Activated CD8-positive, alpha-beta memory T cell treated with anti-CD3 and anti-CD28 coated beads for 4 hours (primary cell): ENCODE measurements around the gene EFCAB13.

Experiments
- DNase-seq, 2 donors: peaks; one replicate each; pipeline ENCODE4 v3.0.0-alpha.2; 2020; ENCODE audit warnings: low read depth in 2 of 2

The EFCAB13 gene, protein sequence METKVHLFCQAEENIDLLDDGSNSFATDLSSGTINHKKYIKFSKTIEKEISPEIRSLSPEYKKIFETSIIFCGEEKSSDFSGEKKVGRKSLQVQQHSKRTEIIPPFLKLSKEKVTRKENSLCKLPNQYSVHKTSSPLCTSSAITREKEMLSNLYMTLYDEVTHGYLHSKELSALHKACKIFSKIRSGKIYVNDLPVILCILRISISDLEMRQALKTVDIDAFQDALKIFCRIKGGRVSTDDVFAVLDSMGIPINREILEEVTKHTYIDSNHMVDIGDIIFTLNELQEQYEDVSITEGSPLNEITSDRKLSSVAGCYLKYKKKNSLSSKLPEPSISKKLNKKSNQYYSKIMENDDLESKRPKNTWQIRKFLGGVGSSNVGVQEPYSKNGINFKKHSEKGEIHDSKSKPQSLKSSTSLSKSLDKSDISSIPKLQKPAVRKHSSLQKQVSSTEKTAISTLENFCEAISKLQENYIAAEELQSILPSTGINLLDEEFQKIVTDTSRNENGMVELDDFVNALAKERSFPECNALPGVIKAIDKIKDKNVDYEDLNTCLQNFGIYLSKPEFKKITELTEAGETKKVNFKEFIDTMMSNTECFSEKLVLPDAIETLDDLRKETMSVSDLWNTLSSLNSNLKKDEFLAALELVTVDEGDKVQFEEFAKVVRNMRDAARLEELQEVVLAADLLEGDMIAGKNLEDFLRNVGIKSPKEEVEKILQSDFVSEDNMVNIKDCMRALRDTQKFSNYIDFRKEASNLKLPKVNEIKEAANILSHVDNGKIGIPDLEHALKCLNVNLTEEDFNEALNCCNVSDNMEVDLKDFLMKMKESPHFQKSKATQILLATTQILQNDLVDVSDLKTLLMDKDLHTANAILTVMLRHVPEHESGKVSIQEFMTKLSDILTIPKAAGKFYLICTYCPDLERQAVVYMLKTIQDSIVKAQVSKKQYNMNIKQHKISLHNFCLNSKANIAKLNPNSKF

DNA sequence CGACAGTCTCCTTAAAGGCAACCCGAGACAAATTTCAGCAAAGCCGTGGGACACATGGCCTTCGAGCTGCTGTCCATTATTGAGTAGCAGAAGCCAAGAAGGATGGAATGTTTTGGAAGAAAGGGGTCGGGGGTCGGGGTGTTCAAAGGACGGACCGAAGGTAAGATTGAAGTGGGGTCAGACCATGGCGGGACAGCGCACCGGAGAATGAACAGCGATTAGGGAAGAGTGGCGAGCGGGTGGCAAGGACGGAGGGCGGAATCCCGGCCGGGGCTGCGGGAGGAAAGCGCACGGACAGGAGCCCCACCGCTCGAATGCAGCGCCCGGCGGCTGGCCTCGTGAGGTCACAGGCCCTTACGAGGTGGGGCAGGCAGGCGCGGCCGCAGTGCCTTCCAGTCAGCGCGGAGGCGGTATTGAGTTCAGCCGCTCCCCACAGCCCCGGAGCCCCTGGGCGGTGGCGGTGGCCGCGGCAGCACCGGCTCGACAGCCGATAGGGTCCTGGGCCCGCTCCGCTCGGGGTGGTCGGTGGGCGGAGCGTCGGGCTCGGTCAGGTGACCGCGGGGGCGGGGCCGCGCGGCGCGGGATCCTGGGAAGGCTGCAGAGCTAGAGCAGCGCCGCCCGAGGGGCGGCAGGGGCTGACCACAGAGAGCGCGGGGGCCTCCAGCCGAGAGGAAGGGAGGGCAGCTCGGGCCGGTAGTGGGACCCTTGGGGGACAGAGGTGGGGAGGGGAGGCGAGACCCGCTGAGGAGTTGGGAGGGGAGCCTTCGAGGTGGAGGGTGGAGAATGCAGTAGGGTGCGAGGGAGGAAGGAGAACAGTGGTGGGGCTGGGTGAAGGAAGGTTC, at the start of gene EFCAB13:
Gene EFCAB13, plus strand, starts transcription at position 574 of the 842 bp plus-strand sequence. CDS start 4,399 bp downstream, outside the sequence.
- peak; percentile 56 to 58 for DNase-seq

GRCh38 chr17:47274319-47275069, 49.3 kb upstream of the EFCAB13 start:
- DNase-seq, result no peak

DNA sequence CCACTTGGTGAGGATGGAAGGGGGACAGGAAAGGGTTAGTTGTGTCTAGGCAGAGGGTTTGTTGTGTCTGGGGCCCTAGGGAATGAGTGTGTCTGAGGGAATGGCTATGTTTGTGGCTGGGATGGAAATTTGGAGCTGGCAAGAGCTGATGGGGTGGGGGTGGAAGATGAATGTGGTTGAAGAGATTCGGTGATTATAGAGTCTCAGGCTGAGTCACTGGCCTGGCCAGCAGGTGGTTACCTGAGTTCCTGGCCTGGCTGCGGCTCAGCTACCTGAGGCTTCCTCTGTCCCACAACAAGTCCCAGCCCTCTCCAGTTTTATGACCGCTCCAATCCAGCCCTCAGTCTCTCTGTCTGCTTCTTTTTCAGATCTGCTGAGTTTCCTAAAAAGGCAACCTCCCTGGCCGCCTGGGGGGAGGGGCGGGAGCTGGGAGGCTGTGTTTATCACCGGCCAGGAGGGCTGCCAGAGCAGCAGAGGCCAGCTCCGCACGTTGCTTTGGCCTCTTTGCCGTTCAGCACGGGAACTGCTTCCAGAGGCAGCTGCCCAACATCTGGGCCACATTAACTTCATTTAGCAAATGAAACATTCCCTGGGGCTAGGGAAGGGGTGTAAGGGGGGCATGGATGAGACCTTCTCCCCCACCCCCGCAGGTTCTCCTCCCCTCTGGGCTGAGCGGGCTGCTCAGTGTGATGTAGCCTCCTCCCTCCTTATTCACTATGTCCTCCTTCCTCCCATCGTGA, 48.3 kb upstream of the EFCAB13 start:
- DNase-seq, result no peak

GRCh38 chr17:47276444-47276843, 47.3 kb upstream of the EFCAB13 start:
- no peak for DNase-seq

- DNase-seq, result no peak
These were observed 46.9 kb upstream of the EFCAB13 start for GRCh38 chr17:47276868-47277267.

DNA sequence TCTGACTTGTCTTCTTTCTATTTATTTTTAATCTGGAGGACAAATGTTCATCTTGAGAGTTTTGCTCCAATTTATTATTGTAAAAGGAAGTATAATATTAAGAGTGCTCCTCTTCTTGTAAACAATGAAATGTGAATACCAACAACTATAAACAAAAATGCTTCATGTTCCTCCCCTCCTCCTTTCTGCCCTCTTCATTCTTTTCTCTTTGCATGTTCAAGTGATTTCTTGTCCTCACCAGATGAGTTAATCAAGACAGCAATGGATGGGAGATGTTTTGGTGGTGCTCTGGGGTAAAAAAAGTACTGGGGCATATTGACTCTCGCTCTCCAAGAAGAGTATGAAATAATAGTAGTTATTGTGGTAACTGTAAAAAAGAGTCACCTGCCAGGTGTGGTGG, 45.8 kb upstream of the EFCAB13 start:
- DNase-seq, result no peak

GRCh38 chr17:47278561-47278960, 45.2 kb upstream of the EFCAB13 start:
- no peak for DNase-seq

GRCh38 chr17:47279062-47279801, 44.5 kb upstream of the EFCAB13 start:
- no peak for DNase-seq

DNA sequence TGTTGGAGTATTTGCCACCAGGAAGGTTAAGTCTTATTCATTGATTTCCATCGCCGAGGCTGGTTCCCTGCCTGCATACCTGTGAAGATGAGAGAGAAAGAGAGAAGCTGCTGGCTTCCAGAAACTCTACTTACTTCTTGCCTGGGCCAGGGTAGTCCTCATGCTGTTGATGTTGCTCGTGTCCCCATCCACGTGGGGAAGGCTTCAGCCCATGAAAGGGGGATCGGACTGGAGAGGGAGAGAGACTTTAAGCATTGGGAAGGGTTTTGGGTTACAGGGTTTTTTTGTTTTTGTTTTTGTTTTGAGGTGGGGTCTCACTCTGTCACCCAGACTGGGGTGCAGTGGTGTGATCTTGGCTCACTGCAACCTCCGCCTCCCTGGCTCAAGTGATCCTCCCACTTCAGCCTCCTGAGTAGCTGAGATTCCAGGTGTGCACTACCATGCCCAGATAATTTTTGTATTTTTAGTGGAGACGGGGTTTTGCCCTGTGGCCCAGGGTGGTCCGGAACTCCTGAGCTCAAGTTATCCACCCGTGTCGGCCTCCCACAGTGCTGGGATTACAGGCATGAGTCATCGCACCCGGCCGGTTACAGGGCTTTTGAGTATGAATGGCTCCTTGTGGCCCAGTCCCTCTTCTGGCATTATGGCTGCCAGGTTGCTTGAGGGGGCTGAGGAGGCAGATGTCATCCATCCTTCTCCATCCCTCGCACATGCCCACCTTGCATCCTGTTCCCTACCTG, 43.5 kb upstream of the EFCAB13 start:
- DNase-seq, result no peak

DNA sequence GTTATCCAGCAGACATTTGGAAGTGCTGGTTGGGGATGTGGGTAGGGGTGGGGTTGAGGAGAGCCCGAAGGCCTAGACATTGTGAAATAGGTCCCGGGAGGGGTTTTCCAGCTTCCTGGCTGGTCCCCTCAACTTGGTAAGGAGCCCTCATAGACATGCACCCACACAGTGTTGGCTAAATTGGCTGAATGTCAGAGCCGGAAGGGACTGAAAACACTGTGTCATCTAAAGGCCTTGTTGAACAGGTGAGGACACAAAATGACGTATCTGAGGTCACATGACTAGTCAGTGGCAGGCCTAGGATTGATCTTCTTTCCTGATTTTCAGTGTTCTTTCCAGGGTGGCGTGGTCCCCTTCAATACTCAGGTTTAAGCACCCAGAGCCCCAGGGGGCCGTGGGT, 42.5 kb upstream of the EFCAB13 start:
- no peak for DNase-seq

GRCh38 chr17:47285003-47285402, 38.8 kb upstream of the EFCAB13 start:
- no peak for DNase-seq

GRCh38 chr17:47286198-47286914, 37.4 kb upstream of the EFCAB13 start:
- DNase-seq, result no peak

DNA sequence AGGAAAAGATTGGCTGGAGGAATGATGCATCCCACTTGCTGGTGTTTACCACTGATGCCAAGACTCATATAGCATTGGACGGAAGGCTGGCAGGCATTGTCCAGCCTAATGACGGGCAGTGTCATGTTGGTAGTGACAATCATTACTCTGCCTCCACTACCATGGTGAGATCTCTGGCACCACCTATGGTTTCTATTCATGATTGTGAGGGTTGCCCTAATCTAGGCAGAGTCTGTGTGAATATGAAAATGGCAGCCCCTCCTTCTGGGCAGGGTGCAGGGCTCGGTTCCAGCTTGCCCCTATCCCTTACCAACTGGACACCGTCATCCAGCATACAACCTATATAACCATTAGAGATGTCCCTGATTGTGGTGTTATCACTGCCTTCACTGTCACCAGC, 36.7 kb upstream of the EFCAB13 start:
- DNase-seq, result no peak

GRCh38 chr17:47287639-47288038, 36.1 kb upstream of the EFCAB13 start:
- no peak for DNase-seq

DNA sequence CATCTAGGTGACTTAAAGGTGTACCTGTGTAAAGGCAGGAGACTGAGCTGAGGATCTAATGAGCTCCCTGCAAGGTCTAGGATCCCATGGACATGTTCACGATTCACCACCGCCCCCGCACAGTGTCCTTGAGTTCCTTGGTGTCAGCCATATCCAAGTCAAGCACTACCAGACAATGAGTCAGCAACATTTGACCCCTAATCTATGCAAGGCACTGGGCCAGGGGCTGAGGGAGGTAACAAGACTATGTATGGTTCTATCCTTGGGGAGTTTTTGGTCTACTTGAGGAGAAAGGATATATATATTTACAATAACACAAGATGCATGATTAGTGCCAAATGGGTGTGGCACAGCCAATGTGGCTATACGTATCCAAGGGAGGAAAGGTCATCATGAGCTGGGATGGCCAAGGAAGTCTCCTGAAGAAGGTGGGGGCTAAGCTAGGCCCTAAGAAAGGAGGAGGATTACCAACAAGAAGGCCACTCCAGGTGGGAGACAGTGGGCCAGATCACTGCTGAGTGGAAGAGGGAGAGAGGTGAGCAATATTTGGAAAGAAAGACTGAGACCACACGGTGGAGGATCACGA, 35.1 kb upstream of the EFCAB13 start:
- no peak for DNase-seq

DNA sequence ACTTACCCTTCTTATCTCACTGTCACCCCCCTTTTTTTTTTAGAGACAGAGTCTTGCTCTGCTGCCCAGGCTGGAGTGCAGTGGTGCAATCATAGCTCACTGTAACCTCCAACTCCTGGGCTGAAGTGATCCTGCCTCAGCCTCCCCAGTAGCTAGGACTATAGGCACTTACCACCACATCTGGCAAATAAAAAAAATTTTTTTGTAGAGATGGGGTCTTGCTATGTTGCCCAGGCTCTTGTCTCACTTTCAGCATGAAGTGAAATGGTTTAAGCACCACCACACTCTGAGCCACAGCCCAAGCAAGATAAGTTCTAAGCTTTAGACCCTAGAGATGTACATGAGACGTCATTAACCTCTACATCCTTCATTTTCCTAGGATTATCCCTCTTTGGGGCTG, 34.5 kb upstream of the EFCAB13 start:
- DNase-seq, result no peak

DNA sequence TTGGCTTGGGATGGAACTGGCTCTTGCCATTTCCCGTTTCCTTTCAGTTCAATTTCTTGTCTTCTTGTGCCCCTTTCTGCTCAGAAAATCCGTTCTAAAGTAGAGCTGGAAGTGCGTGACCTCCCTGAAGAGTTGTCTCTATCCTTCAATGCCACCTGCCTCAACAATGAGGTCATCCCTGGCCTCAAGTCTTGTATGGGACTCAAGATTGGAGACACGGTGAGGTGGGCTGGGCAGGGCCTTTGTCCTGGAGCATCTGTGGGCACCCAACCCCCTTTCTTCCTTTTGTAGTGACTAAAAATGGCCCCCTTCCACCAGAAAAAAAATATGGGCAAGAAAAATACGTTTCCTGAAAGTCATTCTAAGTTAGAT, 32.9 kb upstream of the EFCAB13 start:
- no peak for DNase-seq
